ENCODE results near the gene SSC5D.

Gene SSC5D

DNA sequence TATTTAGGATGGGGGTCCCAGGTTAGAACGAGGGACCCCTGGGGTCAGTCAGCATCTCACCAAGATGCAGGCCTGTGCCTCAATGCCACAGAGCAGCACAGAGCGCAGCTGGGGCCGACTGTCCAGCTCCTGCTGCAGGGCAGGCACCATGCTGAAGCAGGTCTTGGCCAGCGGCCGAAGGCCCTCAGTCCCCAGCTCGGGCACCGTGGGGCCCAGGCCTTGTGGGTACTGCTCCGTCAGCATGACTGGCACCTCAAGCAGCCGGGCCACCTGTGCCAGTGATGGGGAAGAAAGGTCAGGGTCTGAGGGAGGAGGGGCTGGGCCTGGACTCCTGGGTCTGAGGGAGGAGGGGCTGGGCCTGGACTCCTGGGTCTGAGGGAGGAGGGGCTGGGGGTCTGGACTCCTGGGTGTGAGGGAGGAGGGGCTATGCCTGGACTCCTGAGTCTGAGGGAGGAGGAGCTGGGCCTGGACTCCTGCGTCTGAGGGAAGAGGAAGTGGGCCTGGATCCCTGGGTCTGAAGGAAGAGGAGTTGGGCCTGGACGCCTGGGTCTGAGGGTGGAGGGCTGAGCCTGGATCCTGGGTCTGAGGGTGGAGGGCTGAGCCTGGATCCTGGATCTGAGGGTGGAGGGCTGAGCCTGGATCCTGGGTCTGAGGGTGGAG, 32.5 kb upstream of the SSC5D start:
- no peak for ATAC-seq

DNA sequence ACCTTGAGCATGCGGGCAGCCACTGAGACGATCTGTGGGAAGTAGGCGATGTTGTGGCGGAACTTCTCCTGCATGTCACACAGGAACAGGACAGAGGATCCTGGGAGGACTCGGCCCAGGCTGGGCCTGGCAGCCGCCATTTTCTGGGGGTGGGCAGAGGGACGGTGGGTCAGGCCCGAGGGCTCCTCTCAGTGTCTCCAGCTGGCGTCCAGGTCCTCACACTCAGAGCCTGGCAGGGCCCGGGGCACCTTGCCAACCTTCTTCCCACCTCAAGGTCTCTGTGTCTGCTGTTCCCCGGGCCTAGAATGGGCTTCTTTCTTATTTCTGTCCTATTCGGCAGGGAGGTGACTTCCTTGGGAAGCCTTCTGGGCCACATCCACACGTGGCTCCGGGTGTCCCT, 31.9 kb upstream of the SSC5D start:
- no peak for ATAC-seq

DNA sequence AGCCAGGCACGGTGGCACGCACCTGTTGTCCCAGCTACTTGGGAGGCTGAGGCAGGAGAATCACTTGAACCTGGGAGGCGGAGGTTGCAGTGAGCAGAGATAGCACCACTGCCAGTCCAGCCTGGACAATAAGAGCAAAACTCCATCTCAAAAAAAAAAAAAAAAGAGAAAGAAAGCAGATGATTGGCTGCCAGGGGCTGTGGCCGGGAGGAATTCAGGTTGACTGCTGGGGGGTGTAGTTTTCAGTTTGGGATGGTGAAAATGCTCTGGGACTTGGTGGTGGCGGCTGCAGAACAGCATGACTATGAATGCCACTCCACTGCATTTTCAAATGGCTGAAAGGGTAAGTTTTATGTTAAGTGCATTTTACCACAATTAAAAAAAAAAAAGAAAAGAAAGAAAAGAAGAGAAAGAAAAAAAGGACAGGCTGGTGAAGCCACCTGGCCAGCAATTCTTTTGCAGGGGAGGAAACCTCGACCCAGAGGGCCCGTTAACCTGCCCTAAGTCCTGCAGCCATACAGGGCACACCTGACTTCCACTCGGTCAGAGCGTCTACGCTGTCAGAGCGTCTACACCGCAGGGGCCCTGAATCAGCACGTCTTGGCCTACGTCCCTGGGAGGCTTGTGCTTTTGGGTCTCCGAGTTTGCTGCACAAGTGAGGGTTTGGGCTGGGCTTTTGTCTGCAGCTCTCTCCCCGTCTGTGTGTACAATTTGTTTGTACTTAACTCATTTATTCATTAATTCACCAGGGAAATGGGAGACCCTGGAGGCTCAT, 30.4 kb upstream of the SSC5D start:
- no peak for ATAC-seq

DNA sequence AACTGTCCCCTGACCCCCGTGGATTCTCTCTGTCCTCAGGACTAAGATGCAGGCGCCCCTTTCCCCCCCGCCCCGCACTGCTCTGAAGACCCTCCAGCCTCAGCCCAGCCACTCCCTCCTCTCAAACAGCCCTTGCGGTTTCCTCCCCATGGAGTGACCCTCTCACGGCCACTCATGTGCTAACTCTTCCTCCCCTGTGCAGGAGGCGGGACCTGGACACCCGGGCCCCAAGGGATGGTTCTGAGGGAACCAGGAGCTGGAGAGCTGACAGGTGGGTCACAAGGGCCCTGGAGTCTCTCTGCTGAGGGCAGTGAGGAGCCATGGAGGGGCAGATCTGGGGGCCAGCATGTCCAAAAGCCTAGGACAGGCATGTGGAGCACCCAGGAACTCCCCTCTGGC, 28.7 kb upstream of the SSC5D start:
- ATAC-seq = no peak

- ATAC-seq = no peak
Observed at GRCh38 chr19:55459950-55460657, 28.1 kb upstream of the SSC5D start.

GRCh38 chr19:55460670-55461258, 27.5 kb upstream of the SSC5D start:
- no peak for ATAC-seq

- peak; percentile 96 for ATAC-seq
Observed at GRCh38 chr19:55461259-55461973, 26.8 kb upstream of the SSC5D start, which contains the start of gene ISOC2. Gene ISOC2 (minus strand): TSS chr19:55461642. CDS start chr19:55456486, 5,156 bp downstream.

- no peak for ATAC-seq
Observed at GRCh38 chr19:55461974-55462626, 26.1 kb upstream of the SSC5D start.

DNA sequence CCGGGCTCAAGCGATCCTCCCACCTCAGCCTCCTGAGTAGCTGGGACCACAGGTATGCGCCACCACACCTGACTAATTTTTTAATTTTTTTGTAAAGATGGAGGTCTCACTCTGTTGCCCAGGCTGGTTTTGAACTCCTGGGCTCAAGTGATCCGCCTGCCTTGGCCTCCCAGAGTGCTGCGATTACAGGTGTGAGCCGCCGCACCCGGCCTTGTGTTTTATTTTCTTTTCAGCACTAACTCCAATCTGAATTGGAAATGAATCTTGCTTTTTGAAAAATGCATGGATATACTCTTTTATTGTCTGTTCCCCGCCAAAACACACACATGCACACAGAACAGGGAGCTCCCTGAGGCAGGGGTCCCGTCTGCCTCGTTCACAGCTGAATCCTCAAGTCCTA, 25.5 kb upstream of the SSC5D start:
- no peak for ATAC-seq

GRCh38 chr19:55463583-55464031, 24.6 kb upstream of the SSC5D start:
- ATAC-seq = no peak

- no peak for ATAC-seq
Observed at GRCh38 chr19:55464039-55464661, 24.1 kb upstream of the SSC5D start.

DNA sequence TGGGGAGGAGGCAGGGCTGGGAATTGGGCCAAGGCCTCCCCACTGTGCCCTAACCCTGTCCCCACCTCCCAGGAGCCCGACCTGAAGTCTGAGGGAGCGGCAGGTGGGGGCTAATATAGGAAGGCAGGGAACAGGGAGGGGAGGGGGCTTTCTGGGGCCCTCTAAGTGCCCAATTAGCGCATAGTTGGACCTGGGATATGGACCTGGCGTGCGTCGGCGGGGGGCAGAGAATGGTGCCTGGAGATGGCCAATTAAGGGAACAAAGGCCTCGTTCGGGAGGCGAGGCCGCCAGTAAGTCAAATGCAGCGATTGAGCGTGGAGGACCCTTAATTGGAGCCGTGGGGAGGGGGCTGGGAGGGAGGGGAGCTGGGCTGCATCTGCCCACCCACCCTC, 23.6 kb upstream of the SSC5D start, which contains the start of gene C19orf85:
Gene C19orf85 (minus strand): TSS at position 90 of the 393 bp plus-strand sequence. CDS start 197 bp downstream, outside the sequence.
- ATAC-seq = no peak

- ATAC-seq = no peak
Observed at GRCh38 chr19:55465460-55466240, 22.6 kb upstream of the SSC5D start.

GRCh38 chr19:55466241-55466614, 22.0 kb upstream of the SSC5D start:
- ATAC-seq = no peak

DNA sequence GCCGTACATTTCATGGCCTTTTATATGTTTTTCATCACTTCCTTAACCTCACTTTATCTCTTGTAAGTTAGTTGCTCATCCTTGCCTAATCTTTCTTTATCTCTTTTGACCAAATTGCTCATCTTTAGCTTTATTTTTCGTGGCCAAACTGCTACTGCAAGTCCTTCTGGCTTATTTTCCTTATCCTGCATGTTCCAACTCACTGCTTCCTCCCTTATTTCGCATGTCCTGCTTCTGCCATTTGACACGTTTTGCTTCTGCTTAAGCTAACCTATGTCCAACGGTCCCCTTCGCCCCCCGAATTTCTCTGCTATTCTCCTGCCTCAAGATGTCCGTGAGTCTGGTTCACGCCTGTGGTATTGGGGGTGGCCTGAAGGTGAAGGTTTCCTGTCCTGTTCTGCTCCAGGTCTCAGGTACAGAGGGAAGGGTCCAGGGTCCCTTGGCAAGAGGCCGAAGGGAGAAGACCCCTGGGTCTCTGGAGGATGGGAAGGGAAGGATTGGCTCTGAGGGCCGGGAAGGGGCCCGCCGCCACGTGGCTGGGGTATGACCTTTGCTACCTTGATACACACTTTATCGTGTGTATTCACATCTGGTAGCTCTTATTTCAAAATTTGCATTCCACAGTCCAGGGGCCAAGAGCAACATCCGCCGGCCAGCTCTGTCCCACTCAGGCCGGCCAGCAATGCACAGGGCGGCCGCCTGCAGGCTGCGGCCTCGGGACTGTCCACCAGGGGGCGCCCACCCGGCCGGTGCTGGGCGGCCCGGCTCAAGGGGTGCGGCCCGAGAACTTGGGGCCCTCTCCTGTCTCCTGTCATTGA, 20.8 kb upstream of the SSC5D start:
- ATAC-seq = peak; percentile 80 to 86

DNA sequence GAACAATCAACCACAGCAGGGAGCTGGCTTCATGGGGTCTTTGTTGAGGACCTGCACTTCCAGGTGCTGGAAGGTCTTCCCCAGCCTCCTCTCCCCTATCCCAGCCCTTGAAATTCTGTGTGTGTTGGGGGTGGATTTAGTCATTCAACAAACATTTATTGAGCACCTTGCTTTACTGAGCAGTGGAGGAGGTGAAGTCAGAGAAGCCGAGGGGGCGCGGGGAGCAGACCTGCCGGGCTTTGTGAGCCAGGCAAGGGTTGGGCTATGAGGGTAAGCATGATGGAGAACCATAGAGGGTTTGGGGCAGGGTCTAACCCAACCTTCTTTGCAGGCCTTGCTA, 20.2 kb upstream of the SSC5D start:
- no peak for ATAC-seq

DNA sequence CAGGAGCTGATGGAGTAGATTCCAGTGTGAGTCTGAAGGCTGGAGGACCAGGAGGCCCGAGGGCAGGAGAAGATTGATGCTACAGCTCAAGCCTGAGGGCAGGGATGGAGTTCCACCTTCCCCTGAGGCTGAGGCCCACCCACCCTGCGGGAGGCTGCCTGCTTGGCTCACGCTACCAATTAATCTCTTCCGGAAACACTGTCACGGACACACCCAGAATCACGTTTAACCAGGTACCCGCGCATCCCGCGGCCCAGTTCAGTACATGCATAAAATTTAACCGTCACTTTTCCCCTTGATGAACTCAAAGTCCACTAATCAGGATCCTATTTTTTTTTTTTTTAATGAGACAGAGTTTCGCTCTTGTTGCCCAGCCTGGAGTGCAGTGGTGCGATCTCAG, 17.0 kb upstream of the SSC5D start:
- no peak for ATAC-seq

DNA sequence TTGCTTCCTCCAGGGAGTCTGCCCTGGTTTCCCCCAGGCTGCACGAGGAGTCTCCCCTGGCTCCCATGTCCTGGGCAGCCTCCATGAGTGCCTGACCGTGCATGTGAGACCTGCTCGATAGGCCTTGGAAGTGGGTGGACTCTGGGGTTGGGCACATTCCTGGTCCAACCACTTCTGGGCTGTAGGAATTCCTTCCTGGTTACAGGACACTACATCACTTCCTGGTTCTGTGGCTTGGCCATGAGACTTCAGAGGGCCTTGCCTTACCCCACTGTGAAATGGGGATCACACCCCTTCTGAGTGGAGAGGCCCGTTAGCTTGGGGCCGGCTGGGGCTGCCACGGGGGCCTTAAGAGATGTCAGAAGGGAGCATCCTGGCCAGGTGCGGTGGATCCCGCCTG, 15.8 kb upstream of the SSC5D start:
- ATAC-seq = no peak

DNA sequence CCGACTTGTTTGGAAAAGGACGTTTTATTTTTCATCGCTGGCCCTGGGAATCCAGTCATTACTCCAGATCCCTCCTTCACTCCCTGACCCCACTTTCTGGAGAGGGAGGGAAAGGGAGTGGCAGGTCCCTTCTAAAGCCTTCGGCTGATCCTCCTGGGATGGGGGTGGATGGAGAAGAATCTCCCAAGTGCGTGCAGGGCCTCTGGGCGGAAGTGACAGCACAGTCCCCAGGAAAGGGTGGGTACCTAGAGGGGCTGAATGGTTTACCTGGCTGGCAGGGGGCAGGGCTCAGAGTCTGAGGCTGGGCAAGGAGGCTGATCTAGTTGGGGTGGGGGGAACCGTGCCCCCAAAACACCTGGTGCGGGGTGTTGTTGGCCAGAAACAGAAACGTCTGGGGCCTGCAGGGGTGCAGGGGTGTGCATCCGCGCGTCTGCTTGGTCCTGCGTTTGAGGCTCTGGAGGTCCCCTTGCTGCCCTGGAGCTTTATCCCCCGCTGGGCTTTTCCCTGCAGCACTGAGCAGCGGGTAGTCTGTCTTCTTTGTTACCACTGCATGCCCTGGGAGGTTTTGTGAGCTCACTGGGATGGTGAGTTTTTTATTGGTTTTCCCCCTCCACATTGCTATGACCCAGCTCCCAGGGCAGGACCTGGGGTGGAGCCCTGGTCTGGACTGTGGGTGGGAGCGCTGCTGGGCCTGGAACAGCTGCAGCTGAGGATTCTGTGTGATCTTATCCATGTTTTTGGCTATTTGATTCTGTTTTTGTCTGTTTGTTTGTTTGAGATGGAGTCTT, 14.8 kb upstream of the SSC5D start:
- ATAC-seq = no peak
